ENCODE data around the gene GRB2.

Gene GRB2

GRCh38 chr17:75430159-75430974, 24.9 kb upstream of the GRB2 start:
- DNase-seq (ENCODE audit: low read depth in 1 of 2, low spot score in 1 of 2) = no peak
- H3K27ac ChIP-seq (replicated peaks) = no peak overlapping the region
- H3K27me3 ChIP-seq (ENCODE audit: insufficient read depth, poor library complexity, severe bottlenecking) = no peaks in the 10 kb centered on the region
- H3K4me3 ChIP-seq (replicated peaks; ENCODE audit: insufficient read depth, low read length) = no peak overlapping the region
- no peak for TF ChIP-seq SPI1 (IDR thresholded peaks at IDR 0.05; ENCODE audit: borderline replicate concordance, low read depth)
- TF ChIP-seq, protein P1, sequence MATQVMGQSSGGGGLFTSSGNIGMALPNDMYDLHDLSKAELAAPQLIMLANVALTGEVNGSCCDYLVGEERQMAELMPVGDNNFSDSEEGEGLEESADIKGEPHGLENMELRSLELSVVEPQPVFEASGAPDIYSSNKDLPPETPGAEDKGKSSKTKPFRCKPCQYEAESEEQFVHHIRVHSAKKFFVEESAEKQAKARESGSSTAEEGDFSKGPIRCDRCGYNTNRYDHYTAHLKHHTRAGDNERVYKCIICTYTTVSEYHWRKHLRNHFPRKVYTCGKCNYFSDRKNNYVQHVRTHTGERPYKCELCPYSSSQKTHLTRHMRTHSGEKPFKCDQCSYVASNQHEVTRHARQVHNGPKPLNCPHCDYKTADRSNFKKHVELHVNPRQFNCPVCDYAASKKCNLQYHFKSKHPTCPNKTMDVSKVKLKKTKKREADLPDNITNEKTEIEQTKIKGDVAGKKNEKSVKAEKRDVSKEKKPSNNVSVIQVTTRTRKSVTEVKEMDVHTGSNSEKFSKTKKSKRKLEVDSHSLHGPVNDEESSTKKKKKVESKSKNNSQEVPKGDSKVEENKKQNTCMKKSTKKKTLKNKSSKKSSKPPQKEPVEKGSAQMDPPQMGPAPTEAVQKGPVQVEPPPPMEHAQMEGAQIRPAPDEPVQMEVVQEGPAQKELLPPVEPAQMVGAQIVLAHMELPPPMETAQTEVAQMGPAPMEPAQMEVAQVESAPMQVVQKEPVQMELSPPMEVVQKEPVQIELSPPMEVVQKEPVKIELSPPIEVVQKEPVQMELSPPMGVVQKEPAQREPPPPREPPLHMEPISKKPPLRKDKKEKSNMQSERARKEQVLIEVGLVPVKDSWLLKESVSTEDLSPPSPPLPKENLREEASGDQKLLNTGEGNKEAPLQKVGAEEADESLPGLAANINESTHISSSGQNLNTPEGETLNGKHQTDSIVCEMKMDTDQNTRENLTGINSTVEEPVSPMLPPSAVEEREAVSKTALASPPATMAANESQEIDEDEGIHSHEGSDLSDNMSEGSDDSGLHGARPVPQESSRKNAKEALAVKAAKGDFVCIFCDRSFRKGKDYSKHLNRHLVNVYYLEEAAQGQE (IDR thresholded peaks at IDR 0.05; ENCODE audit: insufficient replicate concordance, low read depth) = no peak
- TF ChIP-seq GABPA (IDR thresholded peaks at IDR 0.05; ENCODE audit: low read depth) = no peak
- no peak for TF ChIP-seq CTCF (IDR thresholded peaks at IDR 0.05; ENCODE audit: insufficient read depth, low read length)
- no peak for TF ChIP-seq POLR2AphosphoS5 (IDR thresholded peaks at IDR 0.05; ENCODE audit: low read depth)

- H3K4me3 ChIP-seq (replicated peaks; ENCODE audit: insufficient read depth, low read length) = no peak overlapping the region
- H3K27ac ChIP-seq (replicated peaks) = no peak overlapping the region
- DNase-seq (ENCODE audit: low read depth in 1 of 2, low spot score in 1 of 2) = no peak
Observed at GRCh38 chr17:75428543-75429469, 23.3 kb upstream of the GRB2 start.

More at GRCh38 chr17:75428543-75429469, 23.3 kb upstream of the GRB2 start:
- H3K27me3 ChIP-seq (ENCODE audit: insufficient read depth, poor library complexity, severe bottlenecking) = no peaks in the 10 kb centered on the region
- TF ChIP-seq POLR2AphosphoS5 (IDR thresholded peaks at IDR 0.05; ENCODE audit: low read depth) (no peak), SPI1 (IDR thresholded peaks at IDR 0.05; ENCODE audit: borderline replicate concordance, low read depth) (no peak), GABPA (IDR thresholded peaks at IDR 0.05; ENCODE audit: low read depth) (no peak), CTCF (IDR thresholded peaks at IDR 0.05; ENCODE audit: insufficient read depth, low read length) (no peak)
- TF ChIP-seq, protein P1 (IDR thresholded peaks at IDR 0.05; ENCODE audit: insufficient replicate concordance, low read depth) = no peak
